ENCODE results near the gene PIN1.

- TF ChIP-seq POLR2A (IDR thresholded peaks at IDR 0.05), result peak; percentile 68
- TF ChIP-seq, protein P1, sequence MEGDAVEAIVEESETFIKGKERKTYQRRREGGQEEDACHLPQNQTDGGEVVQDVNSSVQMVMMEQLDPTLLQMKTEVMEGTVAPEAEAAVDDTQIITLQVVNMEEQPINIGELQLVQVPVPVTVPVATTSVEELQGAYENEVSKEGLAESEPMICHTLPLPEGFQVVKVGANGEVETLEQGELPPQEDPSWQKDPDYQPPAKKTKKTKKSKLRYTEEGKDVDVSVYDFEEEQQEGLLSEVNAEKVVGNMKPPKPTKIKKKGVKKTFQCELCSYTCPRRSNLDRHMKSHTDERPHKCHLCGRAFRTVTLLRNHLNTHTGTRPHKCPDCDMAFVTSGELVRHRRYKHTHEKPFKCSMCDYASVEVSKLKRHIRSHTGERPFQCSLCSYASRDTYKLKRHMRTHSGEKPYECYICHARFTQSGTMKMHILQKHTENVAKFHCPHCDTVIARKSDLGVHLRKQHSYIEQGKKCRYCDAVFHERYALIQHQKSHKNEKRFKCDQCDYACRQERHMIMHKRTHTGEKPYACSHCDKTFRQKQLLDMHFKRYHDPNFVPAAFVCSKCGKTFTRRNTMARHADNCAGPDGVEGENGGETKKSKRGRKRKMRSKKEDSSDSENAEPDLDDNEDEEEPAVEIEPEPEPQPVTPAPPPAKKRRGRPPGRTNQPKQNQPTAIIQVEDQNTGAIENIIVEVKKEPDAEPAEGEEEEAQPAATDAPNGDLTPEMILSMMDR (IDR thresholded peaks at IDR 0.05), result no peak
Observed at GRCh38 chr19:9827289-9828238, 7.6 kb upstream of the PIN1 start, which contains the start of gene UBL5.

Measured in right lobe of liver (tissue), 4 donors.